ENCODE measurements around the gene TMEM201. TPM values are rescaled to one million over a fixed set of nuclear protein-coding genes. Genes with fewer than 3 reads are reported as not detected.

TMEM201 gene
- total and polyA plus RNA-seq, 2 donors (not counting 3 experiments of a cell fraction or from before 2014, with no cell fraction given), result 8.3 to 24.8 TPM

- dilution Hi-C loops (cut with MboI; ENCODE audit: extremely low pct_ligation_motif_present, low sequenced_read_pairs) (no loop called here), intact Hi-C loops (cut with micrococcal nuclease) (no loop called here)
- H3K4me2 ChIP-seq (ENCODE audit: insufficient read depth, low read length), result no peak overlapping the region
- no peak overlapping the region for H3K4me3 ChIP-seq (replicated peaks in 1 of 3; ENCODE audit: insufficient read depth in 1 of 3, low read depth in 1 of 3, low read length in 3 of 3)
- no peak for DNase-seq (ENCODE audit: low read depth, low spot score)
- H3K36me3 ChIP-seq (ENCODE audit: control insufficient read depth in 2 of 2, extremely low read depth in 1 of 2, insufficient read depth in 2 of 2, low read length in 2 of 2), result peaks cover 5 to 10% of the 10 kb centered on the region in 2 experiments
- ChIA-PET POLR2A (no interaction called here), CTCF (no interaction called here)
- H3K9ac ChIP-seq (replicated peaks; ENCODE audit: extremely low read depth, insufficient read depth, low read length), result no peak overlapping the region
- no peak for TF ChIP-seq MAX (IDR thresholded peaks at IDR 0.05; ENCODE audit: insufficient read depth, insufficient read length)
- TF ChIP-seq EZH2 (IDR thresholded peaks at IDR 0.05; ENCODE audit: borderline replicate concordance, low read depth, low read length, severe bottlenecking), result no peak
- no peak for TF ChIP-seq POLR2A (IDR thresholded peaks at IDR 0.05; ENCODE audit: low read depth, low read length)
- TF ChIP-seq JUN (IDR thresholded peaks at IDR 0.05; ENCODE audit: borderline replicate concordance, insufficient read depth, insufficient read length, low read depth), result no peak
- no peak for TF ChIP-seq FOS (IDR thresholded peaks at IDR 0.05; ENCODE audit: borderline replicate concordance, insufficient read depth, low read length)
- TF ChIP-seq CTCF (IDR thresholded peaks at IDR 0.05; ENCODE audit: extremely low read depth in 1 of 2, insufficient read depth in 1 of 2, low read depth in 1 of 2, low read length in 2 of 2), result no peak
- no peak for TF ChIP-seq GATA2 (IDR thresholded peaks at IDR 0.05; ENCODE audit: insufficient read depth, insufficient read length, low read depth, low read length)
- TF ChIP-seq POLR2AphosphoS5 (IDR thresholded peaks at IDR 0.05; ENCODE audit: insufficient read depth, low read depth, low read length), result no peak
- no peak for TF ChIP-seq MYC (IDR thresholded peaks at IDR 0.05; ENCODE audit: low read depth, low read length)
- no peaks in the 10 kb centered on the region for H4K20me1 ChIP-seq (replicated peaks; ENCODE audit: control insufficient read depth, extremely low read depth, insufficient read depth, low read length)
- FAIRE-seq, result no peak
- no peaks in the 10 kb centered on the region for H3K27me3 ChIP-seq (ENCODE audit: control insufficient read depth in 2 of 2, insufficient read depth in 2 of 2, low read length in 2 of 2)
- no TSS peak for BruUV-seq (replicated peaks)
- H2AFZ ChIP-seq (ENCODE audit: low read depth, low read length), result no peak overlapping the region
- no peaks in the 10 kb centered on the region for H3K9me1 ChIP-seq (replicated peaks; ENCODE audit: control insufficient read depth, extremely low read depth, insufficient read depth, low read length)
- no peaks in the 10 kb centered on the region for H3K9me3 ChIP-seq (replicated peaks; ENCODE audit: control insufficient read depth, insufficient read depth, low read length)
- H3K27ac ChIP-seq (ENCODE audit: insufficient read depth, low read depth, low read length), result no peak overlapping the region
- no peaks in the 10 kb centered on the region for H3K4me1 ChIP-seq (ENCODE audit: control insufficient read depth, extremely low read depth, insufficient read depth, low read length)
- H3K79me2 ChIP-seq (ENCODE audit: control insufficient read depth, insufficient read depth, low read length), result peaks cover 14% of the 10 kb centered on the region
Observed at GRCh38 chr1:9555942-9556341, 32.8 kb upstream of the TMEM201 start.
